H1 (cell line): ENCODE data around the gene TAF4. TPM values are rescaled to one million over a fixed set of nuclear protein-coding genes. Genes with fewer than 3 reads are reported as not detected.

Experiments
- CTCF ChIA-PET: fragments of 300-600 bp; sonication (Branson Sonifier 250); formaldehyde crosslinking; loops from one replicate; lab custom pipeline; 2021; ENCODE audit not compliant: partially characterized antibody; lab: Charles Lee
- POLR2A ChIA-PET: fragments of 300-600 bp; sonication (Branson Sonifier 250); formaldehyde crosslinking; loops from one replicate; lab custom pipeline; 2021; ENCODE audit warnings: inconsistent platforms; ENCODE audit not compliant: partially characterized antibody; lab: Charles Lee
- DNase-seq, 2 experiments: peaks; one replicate each; pipeline versions ENCODE4 v3.0.0 to v3.0.0-alpha.2; 2010 to 2022; ENCODE audit warnings: low spot score in 2 of 2, low read depth in 1 of 2, mixed read lengths in 1 of 2
- FAIRE-seq: peaks from 2 replicates; lab custom pipeline; 2011; peaks lifted over from hg19 to GRCh38; lab: Jason Lieb, UNC
- H2AFZ ChIP-seq: 2 replicates; pipeline ENCODE4 v1.8.1; 2012; ENCODE audit warnings: low read length, inconsistent platforms
- H2AK5ac ChIP-seq: 2 replicates; pipeline ENCODE4 v1.6.1; 2013; ENCODE audit warnings: low read depth, low read length
- H2BK120ac ChIP-seq: replicated peaks from 2 replicates; pipeline ENCODE3; 2013; ENCODE audit warnings: low read depth, low read length, inconsistent platforms
- H2BK12ac ChIP-seq: 2 replicates; pipeline ENCODE4 v1.6.1; 2013; ENCODE audit warnings: low read depth, low read length
- H2BK15ac ChIP-seq: 2 replicates; pipeline ENCODE4 v1.6.1; 2013; ENCODE audit warnings: low read length
- H2BK20ac ChIP-seq: 2 replicates; pipeline ENCODE4 v1.6.1; 2013; ENCODE audit warnings: low read length
- H2BK5ac ChIP-seq: 2 replicates; pipeline ENCODE4 v1.6.1; 2013; ENCODE audit warnings: low read depth, low read length
- H3K14ac ChIP-seq: 2 replicates; pipeline ENCODE4 v1.6.1; 2013; ENCODE audit warnings: inconsistent platforms; ENCODE audit not compliant: insufficient read length
- H3K18ac ChIP-seq: 2 replicates; pipeline ENCODE4 v1.6.1; 2013; ENCODE audit warnings: low read length; ENCODE audit errors: extremely low read depth
- H3K23ac ChIP-seq: 2 replicates; pipeline ENCODE4 v1.6.1; 2013; ENCODE audit warnings: inconsistent platforms; ENCODE audit not compliant: insufficient read length
- H3K23me2 ChIP-seq: 2 replicates; pipeline ENCODE4 v1.6.1; 2013; ENCODE audit warnings: low read depth, low read length
- H3K27ac ChIP-seq: 2 replicates; pipeline ENCODE4 v1.6.1; 2011; ENCODE audit warnings: low read depth, low read length, inconsistent platforms
- H3K27me3 ChIP-seq, 4 experiments: replicated peaks in 1 of 4; 1 replicate in 1 of 4; 2 replicates in 3 of 4; pipeline versions ENCODE4 v1.6.1 to v1.8.1; 2011 to 2013; ENCODE audit warnings: low read length in 3 of 4, mild to moderate bottlenecking in 3 of 4, inconsistent platforms in 2 of 4, mixed read lengths in 2 of 4, moderate library complexity in 1 of 4; ENCODE audit not compliant: control insufficient read depth in 3 of 4, insufficient read depth in 3 of 4; ENCODE audit errors: extremely low read depth in 1 of 4
- H3K36me3 ChIP-seq, 4 experiments: 2 replicates each; pipeline versions ENCODE4 v1.6.1 to v1.8.1; 2011 to 2013; ENCODE audit warnings: mild to moderate bottlenecking in 4 of 4, low read length in 3 of 4, moderate library complexity in 2 of 4, control low read depth in 1 of 4, inconsistent platforms in 1 of 4; ENCODE audit not compliant: insufficient read depth in 4 of 4, control insufficient read depth in 2 of 4
- H3K4ac ChIP-seq: replicated peaks from 2 replicates; pipeline ENCODE3; 2013; ENCODE audit warnings: low read length, low read depth, mixed read lengths, inconsistent platforms; ENCODE audit not compliant: insufficient read length
- H3K4me1 ChIP-seq, 4 experiments: replicated peaks in 1 of 4; 1 replicate in 1 of 4; 2 replicates in 3 of 4; pipeline versions ENCODE4 v1.6.1 to v1.8.1; 2011 to 2013; ENCODE audit warnings: low read length in 3 of 4, inconsistent platforms in 2 of 4, mixed read lengths in 1 of 4; ENCODE audit not compliant: insufficient read depth in 4 of 4, control insufficient read depth in 3 of 4
- H3K4me2 ChIP-seq, 2 experiments: 2 replicates each; pipeline versions ENCODE4 v1.6.1 to v1.8.1; 2011 to 2013; ENCODE audit warnings: low read depth in 2 of 2, low read length in 2 of 2, control low read depth in 1 of 2, inconsistent platforms in 1 of 2, mild to moderate bottlenecking in 1 of 2; ENCODE audit not compliant: insufficient read depth in 1 of 2
- H3K4me3 ChIP-seq, 4 experiments: fragments of 200-600, 300-600 bp in 1 of 4; sonication (generic), shearing (Covaris generic), sonication (Bioruptor Twin) in 1 of 4; 2 replicates each; pipeline versions ENCODE4 v1.5.1 to v1.8.1; 2011 to 2016; ENCODE audit warnings: low read length in 4 of 4, low read depth in 3 of 4, control low read depth in 2 of 4, inconsistent platforms in 2 of 4, mild to moderate bottlenecking in 2 of 4, mixed read lengths in 1 of 4, moderate library complexity in 1 of 4; ENCODE audit not compliant: insufficient read depth in 2 of 4; ENCODE audit errors: extremely low read depth in 1 of 4
- H3K56ac ChIP-seq: replicated peaks from 2 replicates; pipeline ENCODE3; 2013; ENCODE audit warnings: low read depth, mild to moderate bottlenecking, mixed read lengths, low read length, inconsistent platforms; ENCODE audit not compliant: insufficient read length
- H3K79me1 ChIP-seq: 2 replicates; pipeline ENCODE4 v1.6.1; 2013; ENCODE audit warnings: low read depth, low read length, control low read depth
- H3K79me2 ChIP-seq, 2 experiments: 2 replicates each; pipeline versions ENCODE4 v1.6.1 to v1.8.1; 2012 to 2013; ENCODE audit warnings: low read length in 2 of 2, mild to moderate bottlenecking in 2 of 2, inconsistent platforms in 1 of 2; ENCODE audit not compliant: insufficient read depth in 2 of 2, control insufficient read depth in 1 of 2
- H3K9ac ChIP-seq, 4 experiments: replicated peaks in 1 of 4; 1 replicate in 1 of 4; 2 replicates in 3 of 4; pipeline versions ENCODE4 v1.6.1 to v1.8.1; 2011 to 2013; ENCODE audit warnings: low read depth in 3 of 4, low read length in 3 of 4, control low read depth in 2 of 4, mild to moderate bottlenecking in 2 of 4, moderate library complexity in 2 of 4, inconsistent platforms in 1 of 4; ENCODE audit errors: extremely low read depth in 1 of 4
- H3K9me3 ChIP-seq, 2 experiments: 2 replicates each; pipeline versions ENCODE4 v1.6.1 to v1.8.1; 2012 to 2013; ENCODE audit warnings: mild to moderate bottlenecking in 2 of 2, moderate library complexity in 2 of 2, control low read depth in 1 of 2, inconsistent platforms in 1 of 2, low read depth in 1 of 2, low read length in 1 of 2, mixed read lengths in 1 of 2; ENCODE audit not compliant: insufficient read depth in 2 of 2
- H4K20me1 ChIP-seq, 2 experiments: replicated peaks in 1 of 2; 2 replicates each; pipeline versions ENCODE3 to v1.8.1; 2011 to 2013; ENCODE audit warnings: inconsistent platforms in 2 of 2, low read length in 2 of 2, mild to moderate bottlenecking in 1 of 2; ENCODE audit not compliant: insufficient read depth in 2 of 2, control insufficient read depth in 1 of 2
- H4K5ac ChIP-seq: 2 replicates; pipeline ENCODE4 v1.6.1; 2013; ENCODE audit warnings: low read length, low read depth, mixed read lengths, inconsistent platforms; ENCODE audit not compliant: insufficient read length
- H4K8ac ChIP-seq: 2 replicates; pipeline ENCODE4 v1.8.0; 2013; ENCODE audit warnings: mild to moderate bottlenecking, moderate library complexity, low read length, inconsistent platforms; ENCODE audit not compliant: insufficient read depth; ENCODE audit errors: extremely low read depth
- H4K91ac ChIP-seq: replicated peaks from 2 replicates; pipeline ENCODE3; 2013; ENCODE audit warnings: low read length, mixed read lengths, inconsistent platforms; ENCODE audit not compliant: insufficient read length
- BRCA1 ChIP-seq: IDR thresholded peaks from 2 replicates; pipeline ENCODE4 v1.6.1; 2012; ENCODE audit warnings: low read depth, low read length, improper control_type of control experiment
- CHD1 ChIP-seq: IDR thresholded peaks from 2 replicates; pipeline ENCODE4 v1.6.1; 2012; ENCODE audit warnings: low read depth, low read length, improper control_type of control experiment
- CTCF ChIP-seq, 3 experiments: IDR thresholded peaks; 1 replicate in 2 of 3; 2 replicates in 1 of 3; pipeline versions ENCODE4 v1.5.1 to v1.6.1; 2011; ENCODE audit warnings: low read length in 3 of 3, mild to moderate bottlenecking in 3 of 3, inconsistent platforms in 2 of 3, low read depth in 1 of 3, moderate library complexity in 1 of 3; ENCODE audit not compliant: insufficient read depth in 1 of 3; ENCODE audit errors: control extremely low read depth in 1 of 3
- GTF2F1 ChIP-seq: IDR thresholded peaks from 2 replicates; pipeline ENCODE4 v1.6.1; 2012; ENCODE audit warnings: low read depth, low read length, improper control_type of control experiment, borderline replicate concordance
- NANOG ChIP-seq: IDR thresholded peaks from 2 replicates; pipeline ENCODE4 v1.6.1; 2011; ENCODE audit warnings: low read length, low read depth, mild to moderate bottlenecking, inconsistent platforms; ENCODE audit not compliant: insufficient read depth, poor library complexity, severe bottlenecking
- RXRA ChIP-seq: IDR thresholded peaks from 2 replicates; pipeline ENCODE4 v1.6.1; 2011; ENCODE audit warnings: low read depth, mild to moderate bottlenecking, low read length, moderate library complexity; ENCODE audit not compliant: insufficient read depth
- SUZ12 ChIP-seq: fragments of 200-600 bp; sonication (generic); IDR thresholded peaks from 2 replicates; pipeline ENCODE4 v1.6.1; 2012; ENCODE audit warnings: mild to moderate bottlenecking, inconsistent platforms, low read length, moderate library complexity, mixed read lengths
- TAF7 ChIP-seq: optimal IDR thresholded peaks from 2 replicates; pipeline ENCODE3; 2011; ENCODE audit warnings: low read depth, mild to moderate bottlenecking, inconsistent platforms, low read length, moderate library complexity, borderline replicate concordance
- TEAD4 ChIP-seq: IDR thresholded peaks from 2 replicates; pipeline ENCODE4 v1.6.1; 2012; ENCODE audit warnings: low read depth, low read length, inconsistent platforms, mixed read lengths
- USF2 ChIP-seq: IDR thresholded peaks from 2 replicates; pipeline ENCODE4 v1.6.1; 2011; ENCODE audit warnings: low read length, improper control_type of control experiment
- WGBS, 2 experiments: shearing (Covaris generic) in 1 of 2; methylation state at CpG; one replicate each; pipeline versions ENCODE4 v1.1.6 to v1.1.7; 2013 to 2015; ENCODE audit warnings: low lambda C conversion rate in 2 of 2, mixed read lengths in 2 of 2, inconsistent platforms in 1 of 2, low coverage in 1 of 2, missing lambda C conversion rate in 1 of 2; ENCODE audit not compliant: insufficient replicate concordance in 2 of 2, insufficient coverage in 1 of 2, insufficient read length in 1 of 2; ENCODE audit errors: extremely low coverage in 1 of 2, missing lambda C conversion rate in 1 of 2; 5-methylcytosine and 5-hydroxymethylcytosine counted together
- polyA plus RNA-seq, 7 experiments: library from polyadenylated mRNA; depleted of rRNA in 3 of 7; stranded (reverse) in 5 of 7; unstranded in 2 of 7; fragments of >200 nt in 5 of 7; fragments of 200-250 nt in 2 of 7; gene quantifications; 1 replicate in 5 of 7; 2 replicates in 1 of 7; 4 replicates in 1 of 7; pipeline versions ENCODE4 v1.2.1 to v1.2.3, GENCODE V29; 2011 to 2013; ENCODE audit warnings: missing spikeins in 2 of 7, mixed read lengths in 2 of 7
- total RNA-seq: library from RNA; stranded (reverse); fragmentation: NEBNext Ultra II Directional; extraction: Animal tissue kit (Norgen Biotek cat#: 25700); gene quantifications from 2 replicates; pipeline ENCODE4 v1.2.1, GENCODE V29; 2021

TAF4 gene
- total and polyA plus RNA-seq, 2 of the 8 experiments (the other 6 are each of a cell fraction or from before 2014, with no cell fraction given), result 16.0 to 30.1 TPM

GRCh38 chr20:62085206-62085605, 19.5 kb upstream of the TAF4 start:
- POLR2A ChIA-PET, result no interaction called here
- Histone ChIP-seq H2BK15ac (no peak overlapping the region), H3K4me2 (no peak overlapping the region), H3K27ac (no peak overlapping the region), H3K23me2 (no peaks in the 10 kb centered on the region; the same call in 1 of the 2 replicates), H2BK120ac (no peak overlapping the region), H2BK20ac (no peak overlapping the region), H3K79me2 (no peaks in the 10 kb centered on the region), H3K9me3 (no peaks in the 10 kb centered on the region), H3K23ac (no peak overlapping the region), H3K18ac (no peak overlapping the region), H4K5ac (no peak overlapping the region), H2BK12ac (no peak overlapping the region), H4K91ac (no peak overlapping the region), H3K9ac (no peak overlapping the region), H2AK5ac (no peak overlapping the region), H4K20me1 (peaks cover 0 to 5% of the 10 kb centered on the region in 2 experiments), H3K27me3 (peaks cover 0 to 2% (median 0%) of the 10 kb centered on the region in 4 experiments; a peak in 2 of 7 replicates), H3K79me1 (no peaks in the 10 kb centered on the region), H3K14ac (no peak overlapping the region), H2BK5ac (no peak overlapping the region), H2AFZ (no peak overlapping the region), H3K4ac (no peak overlapping the region), H3K4me3 (no peak overlapping the region), H3K36me3 (no peaks in the 10 kb centered on the region), H4K8ac (no peak overlapping the region), H3K56ac (no peak overlapping the region), H3K4me1 (peaks cover 0 to 3% (median 0%) of the 10 kb centered on the region in 4 experiments; a peak in 1 of 7 replicates)
- WGBS, 2 experiments, result 89% methylated on average over 9 of the region's 9 CpGs; no CpG with 5 or more reads in 1 of the 2 experiments
- CTCF ChIA-PET, result interaction anchor here (0.9 to 1.1 kb wide), 2 partner anchors 17 to 34 kb away, joined by 3 to 4 read pairs; no protein-coding TSS in a partner anchor
- no peak for DNase-seq
- no peak for FAIRE-seq
- TF ChIP-seq CHD1, result no peak
- no peak for TF ChIP-seq TEAD4
- no peak for TF ChIP-seq NANOG
- no peak for TF ChIP-seq SUZ12
- no peak for TF ChIP-seq USF2
- TF ChIP-seq CTCF (IDR thresholded peaks at IDR 0.05; ENCODE audit: control extremely low read depth in 1 of 3, insufficient read depth in 1 of 3, low read depth in 1 of 3, low read length in 3 of 3), result no peak
- TF ChIP-seq GTF2F1, result no peak
- no peak for TF ChIP-seq TAF7
- no peak for TF ChIP-seq BRCA1
- no peak for TF ChIP-seq RXRA
